Liver (tissue), 9 donors: ENCODE measurements around the gene HHAT. TPM values are rescaled to one million over a fixed set of nuclear protein-coding genes. Genes with fewer than 3 reads are reported as not detected.
A peak's percentile ranks its signal among the peaks of the same experiment; 100 is the strongest.

Experiments
- DNase-seq: peaks from one replicate; pipeline ENCODE4 v3.0.0-alpha.2; 2017; ENCODE audit warnings: low spot score
- H3K27ac ChIP-seq, 2 donors: one replicate each; pipeline ENCODE4 v1.7.0; 2013; ENCODE audit warnings: inconsistent platforms in 2 of 2, low read length in 2 of 2, control low read depth in 1 of 2, low read depth in 1 of 2, mild to moderate bottlenecking in 1 of 2
- H3K27me3 ChIP-seq, 4 donors: one replicate each; pipeline versions ENCODE4 v1.6.1 to v1.7.0; 2013; ENCODE audit warnings: low read length in 3 of 4, inconsistent platforms in 1 of 4, mild to moderate bottlenecking in 1 of 4, moderate library complexity in 1 of 4; ENCODE audit not compliant: control insufficient read depth in 4 of 4, insufficient read depth in 4 of 4
- H3K36me3 ChIP-seq, 4 donors: one replicate each; pipeline versions ENCODE4 v1.6.1 to v1.7.0; 2013; ENCODE audit warnings: low read length in 3 of 4, mild to moderate bottlenecking in 3 of 4, low read depth in 1 of 4, moderate library complexity in 1 of 4; ENCODE audit not compliant: control insufficient read depth in 4 of 4, insufficient read depth in 3 of 4
- H3K4me1 ChIP-seq, 4 donors: one replicate each; pipeline versions ENCODE4 v1.6.1 to v1.7.0; 2013; ENCODE audit warnings: low read length in 3 of 4, mild to moderate bottlenecking in 3 of 4, moderate library complexity in 1 of 4; ENCODE audit not compliant: control insufficient read depth in 4 of 4, insufficient read depth in 4 of 4
- H3K4me3 ChIP-seq, 3 donors: one replicate each; pipeline versions ENCODE4 v1.6.1 to v1.7.0; 2013; ENCODE audit warnings: low read length in 3 of 3, control low read depth in 1 of 3, low read depth in 1 of 3, mild to moderate bottlenecking in 1 of 3
- H3K9ac ChIP-seq, 2 donors: one replicate each; pipeline ENCODE4 v1.7.0; 2013; ENCODE audit warnings: low read length in 2 of 2, mild to moderate bottlenecking in 2 of 2, moderate library complexity in 2 of 2, control low read depth in 1 of 2, low read depth in 1 of 2
- H3K9me3 ChIP-seq, 4 donors: one replicate each; pipeline versions ENCODE4 v1.6.1 to v1.7.0; 2013; ENCODE audit warnings: low read length in 3 of 4; ENCODE audit not compliant: control insufficient read depth in 4 of 4
- EGR1 ChIP-seq, 2 donors: IDR thresholded peaks; 2 replicates each; pipeline ENCODE4 v1.6.1; 2016 to 2018; ENCODE audit warnings: antibody characterized with exemption in 2 of 2, low read depth in 2 of 2
- FOXA1 ChIP-seq: IDR thresholded peaks from 2 replicates; pipeline ENCODE4 v1.6.1; 2016; ENCODE audit warnings: antibody characterized with exemption
- FOXA2 ChIP-seq: IDR thresholded peaks from 2 replicates; pipeline ENCODE4 v1.6.1; 2016; ENCODE audit warnings: antibody characterized with exemption
- GABPA ChIP-seq, 2 donors: IDR thresholded peaks in 1 of 2; conservative IDR thresholded peaks in 1 of 2; 2 replicates each; pipeline ENCODE4 v1.6.1; 2016; ENCODE audit warnings: antibody characterized with exemption in 2 of 2, mild to moderate bottlenecking in 1 of 2, moderate library complexity in 1 of 2
- HNF4A ChIP-seq, 2 donors: conservative IDR thresholded peaks; 2 replicates each; pipeline ENCODE4 v1.6.1; 2016; ENCODE audit warnings: antibody characterized with exemption in 2 of 2, mild to moderate bottlenecking in 2 of 2
- HNF4G ChIP-seq: IDR thresholded peaks from 2 replicates; pipeline ENCODE4 v1.6.1; 2016; ENCODE audit warnings: antibody characterized with exemption
- JUND ChIP-seq, 2 donors: IDR thresholded peaks; 2 replicates each; pipeline ENCODE4 v1.6.1; 2016; ENCODE audit warnings: antibody characterized with exemption in 2 of 2
- NR2F2 ChIP-seq: IDR thresholded peaks from 2 replicates; pipeline ENCODE4 v1.6.1; 2016; ENCODE audit warnings: antibody characterized with exemption
- RAD21 ChIP-seq, 2 donors: IDR thresholded peaks; 2 replicates each; pipeline ENCODE4 v1.6.1; 2016; ENCODE audit warnings: antibody characterized with exemption in 2 of 2, mild to moderate bottlenecking in 2 of 2
- RXRA ChIP-seq, 2 donors: IDR thresholded peaks; 2 replicates each; pipeline ENCODE4 v1.6.1; 2017 to 2018; ENCODE audit warnings: antibody characterized with exemption in 2 of 2, mild to moderate bottlenecking in 1 of 2
- SP1 ChIP-seq: IDR thresholded peaks from 2 replicates; pipeline ENCODE4 v1.6.1; 2018; ENCODE audit warnings: antibody characterized with exemption, mild to moderate bottlenecking
- TAF1 ChIP-seq: conservative IDR thresholded peaks from 2 replicates; pipeline ENCODE4 v1.6.1; 2016; ENCODE audit warnings: antibody characterized with exemption, mild to moderate bottlenecking
- YY1 ChIP-seq: IDR thresholded peaks from 2 replicates; pipeline ENCODE4 v1.6.1; 2016; ENCODE audit warnings: antibody characterized with exemption, mild to moderate bottlenecking
- WGBS: extraction: QIAGEN DNeasy Blood & Tissue Kit; methylation state at CpG from one replicate; pipeline ENCODE4 v1.1.7; 2013; 5-methylcytosine and 5-hydroxymethylcytosine counted together
- polyA plus RNA-seq, 2 donors: library from polyadenylated mRNA; stranded (reverse) in 1 of 2; unstranded in 1 of 2; fragments of 200-250 nt in 1 of 2; fragments of >200 nt in 1 of 2; fragmentation: Nextera tagmentation in 1 of 2; extraction: Ambion mirVana in 1 of 2; gene quantifications; one replicate each; pipeline versions ENCODE4 v1.2.1 to v1.2.3, GENCODE V29; 2013 to 2015
- total RNA-seq, 2 donors: library from RNA; depleted of rRNA; stranded (reverse); fragments of >200 nt; gene quantifications; one replicate each; pipeline ENCODE4 v1.2.3, GENCODE V29; 2014
- TF ChIP-seq, protein P1 (sequence below): IDR thresholded peaks from 2 replicates; pipeline ENCODE4 v1.6.1; 2016; ENCODE audit warnings: antibody characterized with exemption
- TF ChIP-seq, protein P2 (sequence below): fragments of 150-350 bp; IDR thresholded peaks from 2 replicates; pipeline ENCODE4 v1.5.1; 2017; ENCODE audit warnings: improper control_type of control experiment, low read depth, low read length; ENCODE audit not compliant: missing input control
- TF ChIP-seq, protein P3 (sequence below): IDR thresholded peaks from 2 replicates; pipeline ENCODE4 v1.6.1; 2016; ENCODE audit warnings: antibody characterized with exemption
- TF ChIP-seq, protein P4 (sequence below): IDR thresholded peaks from 2 replicates; pipeline ENCODE4 v1.6.1; 2016; ENCODE audit warnings: antibody characterized with exemption
- donor health status: healthy.
- donor health status: healthy.
- donor health status: healthy.
- donor health status: healthy.
- donor health status: healthy.

The HHAT gene
- total and polyA plus RNA-seq, 4 donors = 1.3 to 2.2 (median 1.6) TPM

DNA sequence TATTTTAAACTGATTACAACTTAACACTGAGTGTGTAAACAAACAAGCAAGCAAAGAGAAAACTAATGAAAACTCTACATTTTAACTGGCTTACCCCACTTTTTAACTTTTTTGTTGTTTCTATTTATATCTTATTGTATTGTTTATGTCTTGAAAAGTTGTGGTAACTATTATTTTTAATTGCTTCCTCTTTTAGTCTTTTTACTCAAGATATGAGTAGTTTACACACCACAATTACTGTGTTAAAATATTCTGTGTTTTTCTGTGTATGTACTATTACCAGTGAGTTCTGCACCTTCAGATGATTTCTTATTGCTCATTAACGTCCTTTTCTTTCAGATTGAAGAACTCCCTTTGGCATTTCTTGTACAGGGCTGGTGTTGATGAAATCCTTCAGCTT is 4.7 kb upstream of the HHAT start:
- TF ChIP-seq, protein P1, sequence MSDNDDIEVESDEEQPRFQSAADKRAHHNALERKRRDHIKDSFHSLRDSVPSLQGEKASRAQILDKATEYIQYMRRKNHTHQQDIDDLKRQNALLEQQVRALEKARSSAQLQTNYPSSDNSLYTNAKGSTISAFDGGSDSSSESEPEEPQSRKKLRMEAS = no peak
- no peak for TF ChIP-seq NR2F2
- TF ChIP-seq FOXA2 = no peak
- TF ChIP-seq, protein P2, sequence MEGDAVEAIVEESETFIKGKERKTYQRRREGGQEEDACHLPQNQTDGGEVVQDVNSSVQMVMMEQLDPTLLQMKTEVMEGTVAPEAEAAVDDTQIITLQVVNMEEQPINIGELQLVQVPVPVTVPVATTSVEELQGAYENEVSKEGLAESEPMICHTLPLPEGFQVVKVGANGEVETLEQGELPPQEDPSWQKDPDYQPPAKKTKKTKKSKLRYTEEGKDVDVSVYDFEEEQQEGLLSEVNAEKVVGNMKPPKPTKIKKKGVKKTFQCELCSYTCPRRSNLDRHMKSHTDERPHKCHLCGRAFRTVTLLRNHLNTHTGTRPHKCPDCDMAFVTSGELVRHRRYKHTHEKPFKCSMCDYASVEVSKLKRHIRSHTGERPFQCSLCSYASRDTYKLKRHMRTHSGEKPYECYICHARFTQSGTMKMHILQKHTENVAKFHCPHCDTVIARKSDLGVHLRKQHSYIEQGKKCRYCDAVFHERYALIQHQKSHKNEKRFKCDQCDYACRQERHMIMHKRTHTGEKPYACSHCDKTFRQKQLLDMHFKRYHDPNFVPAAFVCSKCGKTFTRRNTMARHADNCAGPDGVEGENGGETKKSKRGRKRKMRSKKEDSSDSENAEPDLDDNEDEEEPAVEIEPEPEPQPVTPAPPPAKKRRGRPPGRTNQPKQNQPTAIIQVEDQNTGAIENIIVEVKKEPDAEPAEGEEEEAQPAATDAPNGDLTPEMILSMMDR = no peak
- no peak for TF ChIP-seq FOXA1
- TF ChIP-seq, protein P3, sequence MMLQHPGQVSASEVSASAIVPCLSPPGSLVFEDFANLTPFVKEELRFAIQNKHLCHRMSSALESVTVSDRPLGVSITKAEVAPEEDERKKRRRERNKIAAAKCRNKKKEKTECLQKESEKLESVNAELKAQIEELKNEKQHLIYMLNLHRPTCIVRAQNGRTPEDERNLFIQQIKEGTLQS = no peak
- no peak for TF ChIP-seq JUND (IDR thresholded peaks at IDR 0.05)
- TF ChIP-seq TAF1 = no peak
- no peak for TF ChIP-seq HNF4A (conservative IDR thresholded peaks at IDR 0.05)
- TF ChIP-seq HNF4G = no peak
- DNase-seq = no peak
- 80% methylated on average over 1 of the region's 1 CpG for WGBS
- H3K4me1 ChIP-seq = peaks cover 0 to 6% (median 4%) of the 10 kb centered on the region in 4 donors
- H3K9me3 ChIP-seq = no peaks in the 10 kb centered on the region
- no peak overlapping the region for H3K27ac ChIP-seq
- H3K36me3 ChIP-seq = no peaks in the 10 kb centered on the region
- H3K4me3 ChIP-seq = no peak overlapping the region
- no peak overlapping the region for H3K9ac ChIP-seq
- no peaks in the 10 kb centered on the region for H3K27me3 ChIP-seq

DNA sequence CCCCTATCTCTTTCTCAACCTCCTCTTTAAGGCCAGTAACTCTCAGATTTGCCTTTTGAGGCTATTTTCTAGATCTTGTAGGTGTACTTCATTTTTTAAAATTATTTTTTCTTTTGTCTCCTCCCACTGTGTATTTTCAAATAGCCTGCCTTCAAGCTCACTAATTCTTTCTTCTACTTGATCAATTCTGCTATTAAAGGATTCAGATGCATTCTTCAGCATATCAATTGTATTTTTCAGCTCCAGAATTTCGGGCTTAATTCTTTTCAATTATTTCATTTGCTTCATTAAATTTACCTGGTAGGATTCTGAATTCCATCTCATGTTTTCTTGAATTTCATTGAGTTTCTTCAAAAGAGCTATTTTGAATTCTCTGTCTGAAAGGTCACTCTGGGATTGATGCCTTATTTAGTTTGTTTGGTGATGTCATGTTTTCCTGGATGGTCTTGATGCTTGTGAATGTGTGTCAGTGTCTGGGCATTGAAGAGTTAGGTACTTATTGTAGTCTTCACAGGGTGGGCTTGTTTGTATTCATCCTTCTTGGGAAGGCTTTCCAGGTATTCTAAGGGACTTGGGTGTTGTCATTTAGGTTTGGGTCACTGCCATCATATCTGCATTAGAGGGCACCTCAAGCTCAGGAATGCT is 3.6 kb upstream of the HHAT start:
- Histone ChIP-seq H3K4me3 (no peak overlapping the region), H3K27me3 (no peaks in the 10 kb centered on the region), H3K4me1 (peaks cover 0 to 14% (median 10%) of the 10 kb centered on the region in 4 donors), H3K9me3 (no peaks in the 10 kb centered on the region), H3K9ac (no peak overlapping the region), H3K36me3 (no peaks in the 10 kb centered on the region), H3K27ac (no peak overlapping the region)
- WGBS = 86% methylated on average over 1 of the region's 1 CpG
- DNase-seq = no peak
- TF ChIP-seq JUND (IDR thresholded peaks at IDR 0.05) = no peak
- no peak for TF ChIP-seq FOXA2
- no peak for TF ChIP-seq NR2F2
- TF ChIP-seq EGR1 (IDR thresholded peaks at IDR 0.05; ENCODE audit: low read depth in 2 of 2) = no peak
- no peak for TF ChIP-seq SP1
- TF ChIP-seq YY1 = no peak
- TF ChIP-seq HNF4A (conservative IDR thresholded peaks at IDR 0.05) = no peak
- no peak for TF ChIP-seq RAD21 (IDR thresholded peaks at IDR 0.05)

DNA sequence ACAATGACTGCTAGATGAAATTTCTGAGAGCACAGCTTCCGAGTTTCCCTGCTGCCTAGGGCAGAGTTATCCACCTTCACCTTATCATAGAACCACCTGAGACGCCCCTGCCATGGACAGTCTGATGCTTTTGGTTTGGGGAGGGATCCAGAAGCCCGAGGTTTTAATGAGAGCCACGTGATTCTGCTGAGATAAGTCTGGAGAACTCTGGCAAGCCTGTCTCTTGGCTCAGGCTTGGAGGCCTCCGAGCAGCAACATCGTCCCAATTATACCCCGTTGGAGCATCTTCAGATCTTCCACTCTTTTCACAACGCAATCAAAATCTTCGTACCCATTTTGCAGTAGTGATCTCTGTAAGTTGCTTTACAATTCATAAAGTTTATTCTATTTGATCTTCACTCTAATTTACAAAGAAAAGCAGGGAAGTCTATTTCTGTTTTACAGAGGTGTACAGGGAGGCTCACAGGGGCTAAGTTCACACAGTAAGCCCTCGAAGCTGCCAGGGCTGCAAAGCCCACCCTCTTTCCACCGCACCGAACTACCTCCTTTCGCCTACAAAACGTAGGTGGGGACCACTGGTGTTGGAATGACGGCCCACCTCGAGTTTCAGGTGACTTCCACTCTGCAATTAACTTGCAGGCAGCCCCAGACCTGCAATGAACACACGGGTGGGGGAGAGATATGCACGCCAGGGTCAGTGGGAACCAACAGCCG is 513 bp upstream of the HHAT start:
- Histone ChIP-seq H3K27ac (peak overlapping the region; percentile 75 to 87), H3K36me3 (no peaks in the 10 kb centered on the region), H3K27me3 (no peaks in the 10 kb centered on the region), H3K4me3 (peak overlapping the region; percentile 51 to 87 (median 76)), H3K4me1 (peaks cover 0 to 18% (median 12%) of the 10 kb centered on the region in 4 donors), H3K9me3 (no peaks in the 10 kb centered on the region), H3K9ac (peak overlapping the region in 1 of 2 donors; percentile 77)
- WGBS = 28% methylated on average over 19 of the region's 19 CpGs
- TF ChIP-seq EGR1 (IDR thresholded peaks at IDR 0.05; ENCODE audit: low read depth in 2 of 2) (no peak), JUND (IDR thresholded peaks at IDR 0.05) (no peak), GABPA (IDR thresholded peaks at IDR 0.05 in 1 of 2, conservative IDR thresholded peaks at IDR 0.05 in 1 of 2) (no peak), SP1 (no peak), FOXA1 (no peak), NR2F2 (no peak), RAD21 (IDR thresholded peaks at IDR 0.05) (no peak), RXRA (IDR thresholded peaks at IDR 0.05) (no peak), HNF4A (conservative IDR thresholded peaks at IDR 0.05) (no peak), TAF1 (no peak), FOXA2 (no peak)
- TF ChIP-seq, protein P1 = no peak
- TF ChIP-seq, protein P2 = no peak
- TF ChIP-seq, protein P3 = no peak
- TF ChIP-seq, protein P4, sequence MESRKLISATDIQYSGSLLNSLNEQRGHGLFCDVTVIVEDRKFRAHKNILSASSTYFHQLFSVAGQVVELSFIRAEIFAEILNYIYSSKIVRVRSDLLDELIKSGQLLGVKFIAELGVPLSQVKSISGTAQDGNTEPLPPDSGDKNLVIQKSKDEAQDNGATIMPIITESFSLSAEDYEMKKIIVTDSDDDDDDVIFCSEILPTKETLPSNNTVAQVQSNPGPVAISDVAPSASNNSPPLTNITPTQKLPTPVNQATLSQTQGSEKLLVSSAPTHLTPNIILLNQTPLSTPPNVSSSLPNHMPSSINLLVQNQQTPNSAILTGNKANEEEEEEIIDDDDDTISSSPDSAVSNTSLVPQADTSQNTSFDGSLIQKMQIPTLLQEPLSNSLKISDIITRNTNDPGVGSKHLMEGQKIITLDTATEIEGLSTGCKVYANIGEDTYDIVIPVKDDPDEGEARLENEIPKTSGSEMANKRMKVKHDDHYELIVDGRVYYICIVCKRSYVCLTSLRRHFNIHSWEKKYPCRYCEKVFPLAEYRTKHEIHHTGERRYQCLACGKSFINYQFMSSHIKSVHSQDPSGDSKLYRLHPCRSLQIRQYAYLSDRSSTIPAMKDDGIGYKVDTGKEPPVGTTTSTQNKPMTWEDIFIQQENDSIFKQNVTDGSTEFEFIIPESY = no peak
- DNase-seq = no peak
